Measurements from ENCODE around the gene PAK1.

DNA sequence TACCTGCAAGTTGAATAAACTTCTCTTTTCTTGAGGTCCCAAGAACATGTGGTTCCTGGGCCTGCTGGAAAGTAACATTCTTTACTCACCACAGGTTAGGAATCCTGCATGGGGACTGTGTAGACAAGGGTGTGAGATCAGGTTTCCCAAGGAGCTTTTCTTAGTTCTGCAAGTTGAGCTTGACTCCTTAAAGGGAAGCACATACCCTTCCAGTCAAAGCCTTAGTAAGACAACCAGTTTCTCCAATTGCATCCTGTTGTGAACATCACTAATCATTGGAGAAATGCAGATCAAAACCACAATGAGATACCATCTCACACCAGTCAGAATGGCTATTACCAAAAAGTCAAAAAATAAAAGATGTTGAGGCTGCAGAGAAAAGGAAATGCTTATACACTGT, 48.3 kb upstream of the PAK1 start:
- no peak for TF ChIP-seq POLR2A (IDR thresholded peaks at IDR 0.05; ENCODE audit: low read depth, low read length)
- TF ChIP-seq POLR2AphosphoS5 (IDR thresholded peaks at IDR 0.05; ENCODE audit: low read depth, low read length): no peak
- no peak for TF ChIP-seq TAF1 (IDR thresholded peaks at IDR 0.05; ENCODE audit: low read depth, low read length)
- no peak for TF ChIP-seq SPI1 (IDR thresholded peaks at IDR 0.05; ENCODE audit: low read depth, low read length)
- no peak for TF ChIP-seq PAX5 (IDR thresholded peaks at IDR 0.05; ENCODE audit: insufficient read depth, low read length, severe bottlenecking)
- no peak for TF ChIP-seq POU2F2 (IDR thresholded peaks at IDR 0.05; ENCODE audit: low read depth, low read length)
